IMR-90 (cell line): ENCODE results near the gene KCNH6. TPM values are rescaled to one million over a fixed set of nuclear protein-coding genes. Genes with fewer than 3 reads are reported as not detected.

Experiments used
- ATAC-seq: fragments of 200-7000 bp; cut with Tn5 transposase; 2 replicates; pipeline ENCODE4 v1.9.1; 2020; ENCODE audit warnings: low read depth, mild to moderate bottlenecking, moderate library complexity
- BruUV-seq: library from RNA; stranded (reverse); fragments of 400-500 nt; replicated peaks from 2 replicates; lab custom pipeline; 2021; lab: Mats Ljungman, UMichigan
- CTCF ChIA-PET: fragments of 300-600 bp; formaldehyde crosslinking; extraction: SDS; loops from one replicate; lab custom pipeline; 2021; ENCODE audit warnings: antibody characterized with exemption; lab: Yijun Ruan, JAX
- POLR2A ChIA-PET: fragments of 300-600 bp; sonication (Branson Sonifier 250); formaldehyde crosslinking; loops from one replicate; lab custom pipeline; 2022; ENCODE audit warnings: antibody characterized with exemption; ENCODE audit not compliant: unreplicated experiment; lab: Charles Lee
- DNase-seq: peaks from one replicate; pipeline ENCODE4 v3.0.0; 2013
- H2AFZ ChIP-seq: replicated peaks from 2 replicates; pipeline ENCODE3; 2013; ENCODE audit warnings: low read length, mild to moderate bottlenecking; ENCODE audit not compliant: poor library complexity
- H2AK5ac ChIP-seq: 2 replicates; pipeline ENCODE4 v1.6.1; 2013; ENCODE audit warnings: low read depth, low read length, inconsistent platforms
- H2AK9ac ChIP-seq: replicated peaks from 2 replicates; pipeline ENCODE3; 2013; ENCODE audit warnings: mild to moderate bottlenecking, low read depth, low read length, moderate library complexity; ENCODE audit not compliant: poor library complexity
- H2BK120ac ChIP-seq: 2 replicates; pipeline ENCODE4 v1.6.1; 2013; ENCODE audit warnings: low read depth, low read length, inconsistent platforms
- H2BK15ac ChIP-seq: 3 replicates; pipeline ENCODE4 v1.6.1; 2013; ENCODE audit warnings: low read depth, low read length, inconsistent platforms
- H2BK20ac ChIP-seq: 2 replicates; pipeline ENCODE4 v1.6.1; 2013; ENCODE audit warnings: low read depth, mild to moderate bottlenecking, inconsistent platforms, low read length, moderate library complexity
- H2BK5ac ChIP-seq: 2 replicates; pipeline ENCODE4 v1.6.1; 2013; ENCODE audit warnings: mild to moderate bottlenecking, low read depth, low read length, inconsistent platforms; ENCODE audit not compliant: poor library complexity, severe bottlenecking
- H3K14ac ChIP-seq: replicated peaks from 2 replicates; pipeline ENCODE4 v1.6.1; 2013; ENCODE audit warnings: low read depth, low read length, inconsistent platforms
- H3K18ac ChIP-seq: 2 replicates; pipeline ENCODE4 v1.6.1; 2013; ENCODE audit warnings: low read depth, low read length, control low read depth
- H3K23ac ChIP-seq: 2 replicates; pipeline ENCODE4 v1.6.1; 2013; ENCODE audit warnings: low read depth, low read length, inconsistent platforms
- H3K27ac ChIP-seq: 2 replicates; pipeline ENCODE4 v1.5.1; 2013; ENCODE audit warnings: mild to moderate bottlenecking, control low read depth, low read length; ENCODE audit not compliant: insufficient read depth
- H3K27me3 ChIP-seq: 2 replicates; pipeline ENCODE4 v1.6.1; 2013; ENCODE audit warnings: low read length; ENCODE audit not compliant: control insufficient read depth, insufficient read depth
- H3K36me3 ChIP-seq: 2 replicates; pipeline ENCODE4 v1.6.1; 2013; ENCODE audit warnings: low read length, mixed read lengths; ENCODE audit not compliant: control insufficient read depth, insufficient read depth
- H3K4ac ChIP-seq: 2 replicates; pipeline ENCODE4 v1.6.1; 2013; ENCODE audit warnings: low read depth, low read length, inconsistent platforms
- H3K4me1 ChIP-seq: 2 replicates; pipeline ENCODE4 v1.6.1; 2013; ENCODE audit warnings: low read length, mixed read lengths; ENCODE audit not compliant: control insufficient read depth, insufficient read depth
- H3K4me2 ChIP-seq: 2 replicates; pipeline ENCODE4 v1.6.1; 2013; ENCODE audit warnings: low read depth, mild to moderate bottlenecking, control low read depth, low read length, moderate library complexity
- H3K4me3 ChIP-seq: 2 replicates; pipeline ENCODE4 v1.5.1; 2013; ENCODE audit warnings: low read depth, mild to moderate bottlenecking, control low read depth, low read length, moderate library complexity; ENCODE audit not compliant: insufficient read depth
- H3K56ac ChIP-seq: 2 replicates; pipeline ENCODE4 v1.6.1; 2013; ENCODE audit warnings: low read length, inconsistent platforms; ENCODE audit not compliant: insufficient read depth; ENCODE audit errors: extremely low read depth
- H3K79me1 ChIP-seq, 2 experiments: 2 replicates each; pipeline ENCODE4 v1.6.1; 2013; ENCODE audit warnings: low read length in 2 of 2, inconsistent platforms in 1 of 2, low read depth in 1 of 2
- H3K9ac ChIP-seq: 2 replicates; pipeline ENCODE4 v1.6.1; 2013; ENCODE audit warnings: low read depth, low read length, control low read depth
- H3K9me1 ChIP-seq: 2 replicates; pipeline ENCODE4 v1.6.1; 2013; ENCODE audit warnings: low read length, inconsistent platforms; ENCODE audit not compliant: insufficient read depth
- H3K9me3 ChIP-seq: 2 replicates; pipeline ENCODE4 v1.6.1; 2013; ENCODE audit warnings: low read length; ENCODE audit not compliant: control insufficient read depth, insufficient read depth
- H4K20me1 ChIP-seq: 2 replicates; pipeline ENCODE4 v1.6.1; 2013; ENCODE audit warnings: low read length, inconsistent platforms; ENCODE audit not compliant: insufficient read depth
- H4K5ac ChIP-seq: 2 replicates; pipeline ENCODE4 v1.6.1; 2013; ENCODE audit warnings: mild to moderate bottlenecking, low read depth, low read length, control low read depth
- H4K8ac ChIP-seq, 2 experiments: 2 replicates each; pipeline ENCODE4 v1.6.1; 2013; ENCODE audit warnings: low read depth in 2 of 2, low read length in 2 of 2, control low read depth in 1 of 2, inconsistent platforms in 1 of 2
- H4K91ac ChIP-seq: 2 replicates; pipeline ENCODE4 v1.6.1; 2013; ENCODE audit warnings: low read depth, low read length, inconsistent platforms; ENCODE audit not compliant: insufficient read depth
- BHLHE40 ChIP-seq: fragments of 150-350 bp; IDR thresholded peaks from 2 replicates; pipeline ENCODE4 v1.6.1; 2016; ENCODE audit warnings: mild to moderate bottlenecking, low read depth, low read length
- CEBPB ChIP-seq: IDR thresholded peaks from 2 replicates; pipeline ENCODE4 v1.6.1; 2012; ENCODE audit warnings: low read depth, low read length, improper control_type of control experiment
- CHD1 ChIP-seq: IDR thresholded peaks from 2 replicates; pipeline ENCODE4 v1.6.1; 2012; ENCODE audit warnings: low read depth, low read length, improper control_type of control experiment
- FOS ChIP-seq: fragments of 150-350 bp; IDR thresholded peaks from 2 replicates; pipeline ENCODE4 v1.6.1; 2016; ENCODE audit warnings: low read depth, low read length
- MAFK ChIP-seq: IDR thresholded peaks from 2 replicates; pipeline ENCODE4 v1.6.1; 2012; ENCODE audit warnings: low read depth, low read length, improper control_type of control experiment
- MAZ ChIP-seq: IDR thresholded peaks from 2 replicates; pipeline ENCODE4 v1.6.1; 2012; ENCODE audit warnings: low read depth, mild to moderate bottlenecking, low read length, improper control_type of control experiment, moderate library complexity, borderline replicate concordance
- MXI1 ChIP-seq: IDR thresholded peaks from 2 replicates; pipeline ENCODE4 v1.6.1; 2012; ENCODE audit warnings: low read depth, mild to moderate bottlenecking, low read length, moderate library complexity, borderline replicate concordance
- NFE2L2 ChIP-seq: fragments of 150-350 bp; IDR thresholded peaks from 2 replicates; pipeline ENCODE4 v1.6.1; 2016; ENCODE audit warnings: low read depth, mild to moderate bottlenecking, low read length
- POLR2A ChIP-seq: IDR thresholded peaks from 2 replicates; pipeline ENCODE4 v1.6.1; 2012; ENCODE audit warnings: mild to moderate bottlenecking, low read depth, low read length
- RAD21 ChIP-seq: IDR thresholded peaks from 2 replicates; pipeline ENCODE4 v1.6.1; 2012; ENCODE audit warnings: low read length, improper control_type of control experiment
- RFX5 ChIP-seq: IDR thresholded peaks from 2 replicates; pipeline ENCODE4 v1.8.0; 2012; ENCODE audit warnings: low read depth, mild to moderate bottlenecking, low read length, moderate library complexity
- SMC3 ChIP-seq: fragments of 150-350 bp; IDR thresholded peaks from 2 replicates; pipeline ENCODE4 v1.6.1; 2016; ENCODE audit warnings: low read depth, mild to moderate bottlenecking, antibody characterized with exemption, low read length, moderate library complexity
- WGBS, 2 experiments: methylation state at CpG; one replicate each; pipeline versions ENCODE4 v1.1.5 to v1.1.7; 2013; ENCODE audit warnings: missing lambda C conversion rate in 2 of 2; ENCODE audit not compliant: insufficient read length in 1 of 2; ENCODE audit errors: extremely low coverage in 2 of 2; 5-methylcytosine and 5-hydroxymethylcytosine counted together
- dilution Hi-C: fragments of 300-500 bp; cut with HindIII; formaldehyde crosslinking; loops from one replicate; pipeline ENCODE4 v1.14.3; 2018; ENCODE audit warnings: low sequenced_read_pairs; ENCODE audit not compliant: unreplicated experiment
- in situ Hi-C: fragments of 300-500 bp; cut with MboI; formaldehyde crosslinking; loops from 3 replicates; pipeline ENCODE4 v1.14.3; 2019; ENCODE audit warnings: low sequenced_read_pairs, inconsistent platforms, mixed read lengths
- intact Hi-C: fragments of 100-400 bp; cut with micrococcal nuclease; formaldehyde crosslinking; loops from 2 replicates; pipeline ENCODE4 v1.10.0; 2022
- polyA plus RNA-seq, 3 experiments: library from polyadenylated mRNA; depleted of rRNA; stranded (reverse); fragments of >200 nt; gene quantifications; 2 replicates each; pipeline ENCODE4 v1.2.3, GENCODE V29; 2012; ENCODE audit warnings: low replicate concordance in 1 of 3
- total RNA-seq: library from RNA; depleted of rRNA; stranded (reverse); fragments of >200 nt; gene quantifications from 2 replicates; pipeline ENCODE4 v1.2.3, GENCODE V29; 2012
- TF ChIP-seq, protein P1 (sequence below): fragments of 150-350 bp; IDR thresholded peaks from 2 replicates; pipeline ENCODE4 v1.6.1; 2016; ENCODE audit warnings: low read depth, mild to moderate bottlenecking, low read length, moderate library complexity, borderline replicate concordance
- TF ChIP-seq, protein P2 (sequence below): fragments of 150-350 bp; IDR thresholded peaks from 2 replicates; pipeline ENCODE4 v1.6.1; 2017; ENCODE audit warnings: mild to moderate bottlenecking, antibody characterized with exemption, low read length, low read depth
- TF ChIP-seq, protein P3 (sequence below): conservative IDR thresholded peaks from 2 replicates; pipeline ENCODE4 v1.5.1; 2012; ENCODE audit warnings: mild to moderate bottlenecking, low read depth, low read length, improper control_type of control experiment

Gene KCNH6
- total and polyA plus RNA-seq, 2 of the 4 experiments (the other 2 are of a cell fraction) = 0.17 to 0.18 TPM

DNA sequence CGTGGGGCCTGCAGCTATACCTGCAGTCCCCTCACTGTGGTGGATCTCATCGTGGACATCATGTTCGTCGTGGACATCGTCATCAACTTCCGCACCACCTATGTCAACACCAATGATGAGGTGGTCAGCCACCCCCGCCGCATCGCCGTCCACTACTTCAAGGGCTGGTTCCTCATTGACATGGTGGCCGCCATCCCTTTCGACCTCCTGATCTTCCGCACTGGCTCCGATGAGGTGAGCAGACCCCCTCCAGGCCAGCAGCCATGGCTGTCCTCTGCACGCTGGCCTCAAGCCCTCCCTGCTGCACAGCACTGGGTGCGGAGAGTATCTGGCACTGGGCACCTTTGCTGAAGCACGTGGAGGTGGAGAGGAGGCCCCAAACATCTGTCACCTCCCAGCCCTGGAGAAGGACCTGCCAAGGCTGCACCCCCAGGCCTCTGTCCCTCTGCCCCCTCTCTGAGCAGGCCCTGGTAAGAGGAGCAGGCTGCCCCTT is 11.0 kb downstream of the KCNH6 start:
- Histone ChIP-seq H2BK15ac (no peak overlapping the region), H2BK5ac (no peak overlapping the region), H2BK120ac (no peak overlapping the region), H3K56ac (no peak overlapping the region), H4K8ac (no peak overlapping the region), H2AK9ac (no peak overlapping the region), H2BK20ac (no peak overlapping the region), H4K91ac (no peak overlapping the region), H3K27ac (no peak overlapping the region), H4K5ac (no peak overlapping the region), H3K18ac (no peak overlapping the region), H3K36me3 (no peaks in the 10 kb centered on the region), H3K14ac (no peak overlapping the region), H3K27me3 (peaks cover 40% of the 10 kb centered on the region), H3K79me1 (no peaks in the 10 kb centered on the region), H3K4me2 (no peak overlapping the region), H4K20me1 (no peaks in the 10 kb centered on the region), H3K4ac (no peak overlapping the region), H3K4me1 (peaks cover 3% of the 10 kb centered on the region; the same call in 1 of the 2 replicates), H3K23ac (no peak overlapping the region), H2AFZ (no peak overlapping the region), H2AK5ac (no peak overlapping the region), H3K9me1 (no peaks in the 10 kb centered on the region), H3K9ac (no peak overlapping the region), H3K9me3 (no peaks in the 10 kb centered on the region), H3K4me3 (no peak overlapping the region)
- ATAC-seq = no peak
- intact Hi-C loops (no loop called here), dilution Hi-C loops (no loop called here), in situ Hi-C loops (no loop called here)
- WGBS, 2 experiments = 91% methylated on average over 14 of the region's 17 CpGs; no CpG with 5 or more reads in 1 of the 2 experiments
- TF ChIP-seq BHLHE40 = no peak
- TF ChIP-seq, protein P1, sequence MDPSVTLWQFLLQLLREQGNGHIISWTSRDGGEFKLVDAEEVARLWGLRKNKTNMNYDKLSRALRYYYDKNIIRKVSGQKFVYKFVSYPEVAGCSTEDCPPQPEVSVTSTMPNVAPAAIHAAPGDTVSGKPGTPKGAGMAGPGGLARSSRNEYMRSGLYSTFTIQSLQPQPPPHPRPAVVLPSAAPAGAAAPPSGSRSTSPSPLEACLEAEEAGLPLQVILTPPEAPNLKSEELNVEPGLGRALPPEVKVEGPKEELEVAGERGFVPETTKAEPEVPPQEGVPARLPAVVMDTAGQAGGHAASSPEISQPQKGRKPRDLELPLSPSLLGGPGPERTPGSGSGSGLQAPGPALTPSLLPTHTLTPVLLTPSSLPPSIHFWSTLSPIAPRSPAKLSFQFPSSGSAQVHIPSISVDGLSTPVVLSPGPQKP = no peak
- TF ChIP-seq, protein P2, sequence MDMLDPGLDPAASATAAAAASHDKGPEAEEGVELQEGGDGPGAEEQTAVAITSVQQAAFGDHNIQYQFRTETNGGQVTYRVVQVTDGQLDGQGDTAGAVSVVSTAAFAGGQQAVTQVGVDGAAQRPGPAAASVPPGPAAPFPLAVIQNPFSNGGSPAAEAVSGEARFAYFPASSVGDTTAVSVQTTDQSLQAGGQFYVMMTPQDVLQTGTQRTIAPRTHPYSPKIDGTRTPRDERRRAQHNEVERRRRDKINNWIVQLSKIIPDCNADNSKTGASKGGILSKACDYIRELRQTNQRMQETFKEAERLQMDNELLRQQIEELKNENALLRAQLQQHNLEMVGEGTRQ = no peak
- no peak for TF ChIP-seq NFE2L2
- no peak for TF ChIP-seq MAFK
- no peak for TF ChIP-seq MAZ
- TF ChIP-seq RAD21 = no peak
- TF ChIP-seq FOS = no peak
- TF ChIP-seq CHD1 = no peak
- TF ChIP-seq CEBPB = no peak
- no peak for TF ChIP-seq MXI1
- TF ChIP-seq RFX5 = no peak
- TF ChIP-seq SMC3 = no peak
- TF ChIP-seq POLR2A = no peak
- TF ChIP-seq, protein P3, sequence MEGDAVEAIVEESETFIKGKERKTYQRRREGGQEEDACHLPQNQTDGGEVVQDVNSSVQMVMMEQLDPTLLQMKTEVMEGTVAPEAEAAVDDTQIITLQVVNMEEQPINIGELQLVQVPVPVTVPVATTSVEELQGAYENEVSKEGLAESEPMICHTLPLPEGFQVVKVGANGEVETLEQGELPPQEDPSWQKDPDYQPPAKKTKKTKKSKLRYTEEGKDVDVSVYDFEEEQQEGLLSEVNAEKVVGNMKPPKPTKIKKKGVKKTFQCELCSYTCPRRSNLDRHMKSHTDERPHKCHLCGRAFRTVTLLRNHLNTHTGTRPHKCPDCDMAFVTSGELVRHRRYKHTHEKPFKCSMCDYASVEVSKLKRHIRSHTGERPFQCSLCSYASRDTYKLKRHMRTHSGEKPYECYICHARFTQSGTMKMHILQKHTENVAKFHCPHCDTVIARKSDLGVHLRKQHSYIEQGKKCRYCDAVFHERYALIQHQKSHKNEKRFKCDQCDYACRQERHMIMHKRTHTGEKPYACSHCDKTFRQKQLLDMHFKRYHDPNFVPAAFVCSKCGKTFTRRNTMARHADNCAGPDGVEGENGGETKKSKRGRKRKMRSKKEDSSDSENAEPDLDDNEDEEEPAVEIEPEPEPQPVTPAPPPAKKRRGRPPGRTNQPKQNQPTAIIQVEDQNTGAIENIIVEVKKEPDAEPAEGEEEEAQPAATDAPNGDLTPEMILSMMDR = no peak
- no TSS peak for BruUV-seq
- no peak for DNase-seq
- ChIA-PET CTCF (no interaction called here), POLR2A (no interaction called here)
